HL-60 (cell line): Measurements from ENCODE around the gene GAP43.

Experiments
- DNase-seq, 2 experiments: peaks; one replicate each; pipeline ENCODE4 v3.0.0-alpha.2; 2010 to 2020; ENCODE audit warnings: low read depth in 1 of 2, low spot score in 1 of 2
- H3K27ac ChIP-seq: fragments of 250-450 bp; sonication (Bioruptor Pico); replicated peaks from 2 replicates; pipeline ENCODE4 v1.5.1; 2020; ENCODE audit warnings: mild to moderate bottlenecking, moderate library complexity
- H3K27me3 ChIP-seq: fragments of 250-450 bp; sonication (Bioruptor Pico); 2 replicates; pipeline ENCODE4 v1.5.1; 2021; ENCODE audit warnings: mild to moderate bottlenecking, moderate library complexity; ENCODE audit not compliant: insufficient read depth, poor library complexity, severe bottlenecking
- H3K4me3 ChIP-seq: replicated peaks from 2 replicates; pipeline ENCODE4 v1.5.1; 2011; ENCODE audit warnings: mild to moderate bottlenecking, control low read depth, low read length; ENCODE audit not compliant: insufficient read depth
- GABPA ChIP-seq: IDR thresholded peaks from 2 replicates; pipeline ENCODE4 v1.6.1; 2012; ENCODE audit warnings: low read depth
- POLR2AphosphoS5 ChIP-seq: IDR thresholded peaks from 2 replicates; pipeline ENCODE4 v1.6.1; 2012; ENCODE audit warnings: low read depth
- SPI1 ChIP-seq: IDR thresholded peaks from 2 replicates; pipeline ENCODE4 v1.6.1; 2012; ENCODE audit warnings: low read depth, mild to moderate bottlenecking, borderline replicate concordance
- TF ChIP-seq, protein P1 (sequence below): IDR thresholded peaks from 2 replicates; pipeline ENCODE4 v1.6.1; 2012; ENCODE audit warnings: low read depth; ENCODE audit not compliant: insufficient replicate concordance
- TF ChIP-seq, protein P2 (sequence below): IDR thresholded peaks from one replicate; pipeline ENCODE4 v1.5.1; 2011; ENCODE audit warnings: low read length, control low read depth, inconsistent platforms; ENCODE audit not compliant: insufficient read depth

GAP43 gene

DNA sequence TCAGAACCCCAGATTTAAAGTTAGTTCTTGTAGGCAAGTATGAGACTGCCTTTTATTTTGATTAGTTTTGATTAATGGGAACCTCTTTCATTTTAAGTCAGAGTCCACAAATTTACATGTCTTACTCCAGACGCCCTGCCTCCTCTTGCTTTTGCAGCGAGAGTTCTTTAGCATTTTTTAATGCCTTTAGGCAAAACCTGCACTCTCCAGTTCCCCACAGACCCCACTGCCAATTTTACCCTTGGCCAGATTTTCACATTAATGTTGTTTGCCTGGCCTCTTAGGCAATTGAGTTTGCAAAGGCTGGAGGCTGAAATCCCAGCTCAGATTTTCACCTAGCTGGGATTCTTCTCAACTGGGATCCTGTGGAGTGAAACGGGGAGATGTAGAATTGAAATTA, 85.8 kb downstream of the GAP43 start:
- TF ChIP-seq GABPA (no peak), POLR2AphosphoS5 (no peak), SPI1 (no peak)
- TF ChIP-seq, protein P1, sequence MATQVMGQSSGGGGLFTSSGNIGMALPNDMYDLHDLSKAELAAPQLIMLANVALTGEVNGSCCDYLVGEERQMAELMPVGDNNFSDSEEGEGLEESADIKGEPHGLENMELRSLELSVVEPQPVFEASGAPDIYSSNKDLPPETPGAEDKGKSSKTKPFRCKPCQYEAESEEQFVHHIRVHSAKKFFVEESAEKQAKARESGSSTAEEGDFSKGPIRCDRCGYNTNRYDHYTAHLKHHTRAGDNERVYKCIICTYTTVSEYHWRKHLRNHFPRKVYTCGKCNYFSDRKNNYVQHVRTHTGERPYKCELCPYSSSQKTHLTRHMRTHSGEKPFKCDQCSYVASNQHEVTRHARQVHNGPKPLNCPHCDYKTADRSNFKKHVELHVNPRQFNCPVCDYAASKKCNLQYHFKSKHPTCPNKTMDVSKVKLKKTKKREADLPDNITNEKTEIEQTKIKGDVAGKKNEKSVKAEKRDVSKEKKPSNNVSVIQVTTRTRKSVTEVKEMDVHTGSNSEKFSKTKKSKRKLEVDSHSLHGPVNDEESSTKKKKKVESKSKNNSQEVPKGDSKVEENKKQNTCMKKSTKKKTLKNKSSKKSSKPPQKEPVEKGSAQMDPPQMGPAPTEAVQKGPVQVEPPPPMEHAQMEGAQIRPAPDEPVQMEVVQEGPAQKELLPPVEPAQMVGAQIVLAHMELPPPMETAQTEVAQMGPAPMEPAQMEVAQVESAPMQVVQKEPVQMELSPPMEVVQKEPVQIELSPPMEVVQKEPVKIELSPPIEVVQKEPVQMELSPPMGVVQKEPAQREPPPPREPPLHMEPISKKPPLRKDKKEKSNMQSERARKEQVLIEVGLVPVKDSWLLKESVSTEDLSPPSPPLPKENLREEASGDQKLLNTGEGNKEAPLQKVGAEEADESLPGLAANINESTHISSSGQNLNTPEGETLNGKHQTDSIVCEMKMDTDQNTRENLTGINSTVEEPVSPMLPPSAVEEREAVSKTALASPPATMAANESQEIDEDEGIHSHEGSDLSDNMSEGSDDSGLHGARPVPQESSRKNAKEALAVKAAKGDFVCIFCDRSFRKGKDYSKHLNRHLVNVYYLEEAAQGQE: no peak
- TF ChIP-seq, protein P2, sequence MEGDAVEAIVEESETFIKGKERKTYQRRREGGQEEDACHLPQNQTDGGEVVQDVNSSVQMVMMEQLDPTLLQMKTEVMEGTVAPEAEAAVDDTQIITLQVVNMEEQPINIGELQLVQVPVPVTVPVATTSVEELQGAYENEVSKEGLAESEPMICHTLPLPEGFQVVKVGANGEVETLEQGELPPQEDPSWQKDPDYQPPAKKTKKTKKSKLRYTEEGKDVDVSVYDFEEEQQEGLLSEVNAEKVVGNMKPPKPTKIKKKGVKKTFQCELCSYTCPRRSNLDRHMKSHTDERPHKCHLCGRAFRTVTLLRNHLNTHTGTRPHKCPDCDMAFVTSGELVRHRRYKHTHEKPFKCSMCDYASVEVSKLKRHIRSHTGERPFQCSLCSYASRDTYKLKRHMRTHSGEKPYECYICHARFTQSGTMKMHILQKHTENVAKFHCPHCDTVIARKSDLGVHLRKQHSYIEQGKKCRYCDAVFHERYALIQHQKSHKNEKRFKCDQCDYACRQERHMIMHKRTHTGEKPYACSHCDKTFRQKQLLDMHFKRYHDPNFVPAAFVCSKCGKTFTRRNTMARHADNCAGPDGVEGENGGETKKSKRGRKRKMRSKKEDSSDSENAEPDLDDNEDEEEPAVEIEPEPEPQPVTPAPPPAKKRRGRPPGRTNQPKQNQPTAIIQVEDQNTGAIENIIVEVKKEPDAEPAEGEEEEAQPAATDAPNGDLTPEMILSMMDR: no peak
- no peak for DNase-seq
- no peak overlapping the region for H3K27ac ChIP-seq
- no peak overlapping the region for H3K4me3 ChIP-seq
- H3K27me3 ChIP-seq: no peaks in the 10 kb centered on the region

DNA sequence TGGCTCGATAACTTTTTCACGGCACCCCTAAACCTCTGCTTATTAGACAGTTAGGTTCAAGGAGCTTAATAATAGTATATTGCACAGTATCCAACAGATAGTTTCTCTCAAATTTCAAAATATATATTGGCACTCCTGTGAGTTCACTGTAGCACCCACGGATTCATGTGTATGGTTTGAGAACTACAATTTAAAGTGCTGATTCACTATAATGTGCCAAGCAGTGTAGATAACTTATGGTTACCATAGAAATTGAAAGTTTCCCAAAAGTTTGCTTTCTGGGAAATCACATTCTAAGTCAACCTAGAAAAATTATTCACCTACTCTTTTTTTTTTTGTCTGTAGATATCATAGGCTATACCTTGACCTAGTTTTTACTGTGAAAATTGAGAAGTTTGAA, 86.6 kb downstream of the GAP43 start:
- no peak for DNase-seq
- TF ChIP-seq, protein P2: no peak
- Histone ChIP-seq H3K27ac (no peak overlapping the region), H3K4me3 (no peak overlapping the region), H3K27me3 (no peaks in the 10 kb centered on the region)

DNA sequence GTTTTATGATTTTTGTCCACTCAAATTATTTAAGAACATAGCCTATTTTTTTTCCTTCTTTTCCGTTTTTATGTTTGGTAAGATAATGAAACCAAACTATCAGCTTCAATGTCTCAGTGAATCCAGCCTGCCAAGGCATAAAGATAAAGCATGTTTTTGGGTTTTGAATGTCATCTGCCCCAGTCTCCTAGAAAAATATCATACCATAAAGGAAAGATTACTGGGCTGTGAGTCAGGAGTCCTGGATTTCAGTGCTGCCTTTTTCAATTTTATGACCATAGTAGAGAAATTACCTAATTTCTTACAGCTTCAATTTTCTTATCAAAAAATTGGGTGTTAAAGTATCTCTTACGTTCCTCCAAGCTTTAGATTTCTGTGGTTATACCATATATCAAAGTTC, 87.5 kb downstream of the GAP43 start:
- TF ChIP-seq, protein P2: no peak
- TF ChIP-seq, protein P1: no peak
- no peak for TF ChIP-seq SPI1
- no peak for TF ChIP-seq GABPA
- no peak for TF ChIP-seq POLR2AphosphoS5
- Histone ChIP-seq H3K4me3 (no peak overlapping the region), H3K27me3 (no peaks in the 10 kb centered on the region), H3K27ac (no peak overlapping the region)
- no peak for DNase-seq

DNA sequence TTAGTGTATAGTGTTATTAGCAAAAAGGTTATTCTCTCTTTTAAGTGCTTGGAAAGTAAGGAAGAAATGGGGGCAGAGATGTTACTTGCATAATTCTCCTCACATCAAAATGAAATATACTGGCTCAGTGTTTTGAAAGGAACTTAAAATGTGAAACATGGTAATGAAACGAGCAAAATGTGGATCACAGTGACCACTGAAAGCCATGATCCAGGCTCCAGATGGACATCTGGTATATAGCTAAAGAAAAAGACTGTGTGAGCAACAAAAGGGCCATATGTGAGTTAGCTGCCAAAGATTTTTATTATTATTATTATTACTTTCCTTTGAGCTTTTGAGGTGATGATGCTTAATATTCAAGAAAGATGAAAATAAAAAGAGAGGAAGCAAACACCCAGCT, 89.6 kb downstream of the GAP43 start:
- Histone ChIP-seq H3K4me3 (no peak overlapping the region), H3K27ac (no peak overlapping the region), H3K27me3 (no peaks in the 10 kb centered on the region)
- DNase-seq: no peak
- TF ChIP-seq, protein P2: no peak
- TF ChIP-seq POLR2AphosphoS5: no peak
- no peak for TF ChIP-seq SPI1
- no peak for TF ChIP-seq GABPA
- TF ChIP-seq, protein P1: no peak
